Sigmoid colon (tissue), 4 donors: ENCODE results near the gene KLHDC7A.

ENCODE experiments used
- CTCF ChIP-seq, 4 experiments: fragments of 450-650 bp in 3 of 4; fragments of 200-600 bp in 1 of 4; IDR thresholded peaks; one replicate each; pipeline ENCODE4 v1.5.1; 2016 to 2019; ENCODE audit warnings: antibody characterized with exemption in 4 of 4, mild to moderate bottlenecking in 3 of 4, moderate library complexity in 2 of 4
- EP300 ChIP-seq, 4 donors: sonication (generic); formaldehyde crosslinking; IDR thresholded peaks; one replicate each; pipeline ENCODE4 v1.6.1; 2017; ENCODE audit warnings: antibody characterized with exemption in 4 of 4
- POLR2A ChIP-seq, 2 donors: fragments of 450-650 bp; IDR thresholded peaks; one replicate each; pipeline ENCODE4 v1.6.1; 2016; ENCODE audit warnings: antibody characterized with exemption in 2 of 2, mild to moderate bottlenecking in 2 of 2, moderate library complexity in 2 of 2

GRCh38 chr1:18516473-18516872 is 35.7 kb downstream of the KLHDC7A start:
- TF ChIP-seq CTCF (IDR thresholded peaks at IDR 0.05): no peak
- no peak for TF ChIP-seq POLR2A (IDR thresholded peaks at IDR 0.05)
- no peak for TF ChIP-seq EP300 (IDR thresholded peaks at IDR 0.05)
